ENCODE data around the gene TRNAU1AP.
A peak's percentile ranks its signal among the peaks of the same experiment; 100 is the strongest.

- TF ChIP-seq CTCF (IDR thresholded peaks at IDR 0.05; ENCODE audit: poor library complexity) (peak; percentile 0), EZH2phosphoT487 (IDR thresholded peaks at IDR 0.05; ENCODE audit: low read depth, severe bottlenecking, unreplicated experiment) (no peak)
These were observed at the start of gene TRNAU1AP for GRCh38 chr1:28552758-28553663.

Data from hepatocyte (in vitro differentiated cells).